MM.1S (cell line): ENCODE data around the gene SEMA4D.

Source experiments
- CTCF ChIP-seq: fragments of 300-600 bp; sonication (generic); IDR thresholded peaks from 2 replicates; pipeline ENCODE4 v1.5.1; 2016; ENCODE audit warnings: antibody characterized with exemption, low read length, mixed read lengths
- EZH2 ChIP-seq: fragments of 300-600 bp; sonication (generic); optimal IDR thresholded peaks from 2 replicates; pipeline ENCODE3; 2017; ENCODE audit warnings: low read depth, mild to moderate bottlenecking, antibody characterized with exemption, low read length, mixed read lengths

- TF ChIP-seq CTCF (no peak), EZH2 (no peak)
Observed at GRCh38 chr9:89537166-89537565, 39.3 kb upstream of the SEMA4D start.
